GM19099 (cell line): Measurements from ENCODE around the gene CSNK1D.

Source experiments
- POLR2A ChIP-seq: IDR thresholded peaks from 3 replicates; pipeline ENCODE4 v1.6.1; 2011; ENCODE audit warnings: low read depth; ENCODE audit not compliant: insufficient read length; ENCODE audit errors: extremely low read depth

The CSNK1D gene

DNA sequence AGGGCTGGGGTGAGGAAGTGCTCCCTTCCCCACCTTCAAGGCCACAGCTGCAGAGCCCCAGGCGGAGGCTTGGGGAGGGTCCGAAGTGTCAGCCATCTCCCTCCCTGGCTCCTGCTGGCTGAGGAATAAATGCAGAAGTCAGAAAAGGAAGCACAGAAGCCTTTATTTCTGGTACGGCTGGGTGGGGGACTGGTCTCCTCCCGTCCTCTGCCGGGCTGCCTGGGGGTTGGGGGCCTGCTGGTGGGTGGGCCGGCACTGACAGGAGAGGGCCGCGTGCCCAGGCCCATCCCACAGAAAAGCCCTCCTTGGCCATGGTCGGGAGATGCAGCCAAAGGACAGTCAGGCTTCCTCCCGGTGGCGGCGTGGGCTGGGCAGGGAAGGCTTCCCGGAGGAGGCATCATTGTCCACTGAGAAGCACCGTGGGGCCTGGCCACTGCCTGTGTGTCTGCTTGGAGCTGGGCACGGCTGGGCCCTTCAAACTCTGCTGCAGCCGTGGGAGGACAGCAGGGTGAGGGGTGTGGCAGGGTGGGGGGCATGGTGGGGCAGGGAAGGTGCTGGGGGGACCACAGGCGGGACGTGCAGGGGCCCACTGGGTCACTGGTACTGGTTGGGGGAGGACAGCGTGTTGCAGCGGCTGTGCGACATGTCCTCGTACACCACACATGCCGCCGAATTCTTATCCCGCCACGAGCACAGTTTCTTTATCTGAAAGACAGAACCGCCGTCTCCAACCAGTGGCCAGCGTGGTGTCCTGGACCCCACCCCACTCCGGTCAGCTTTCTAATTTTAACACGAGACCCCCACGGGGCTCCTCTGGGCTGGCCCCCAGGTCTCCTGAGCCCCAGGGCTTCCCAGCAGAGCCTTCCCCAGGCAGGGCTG lies 41.5 kb upstream of the CSNK1D start:
- no peak for TF ChIP-seq POLR2A

DNA sequence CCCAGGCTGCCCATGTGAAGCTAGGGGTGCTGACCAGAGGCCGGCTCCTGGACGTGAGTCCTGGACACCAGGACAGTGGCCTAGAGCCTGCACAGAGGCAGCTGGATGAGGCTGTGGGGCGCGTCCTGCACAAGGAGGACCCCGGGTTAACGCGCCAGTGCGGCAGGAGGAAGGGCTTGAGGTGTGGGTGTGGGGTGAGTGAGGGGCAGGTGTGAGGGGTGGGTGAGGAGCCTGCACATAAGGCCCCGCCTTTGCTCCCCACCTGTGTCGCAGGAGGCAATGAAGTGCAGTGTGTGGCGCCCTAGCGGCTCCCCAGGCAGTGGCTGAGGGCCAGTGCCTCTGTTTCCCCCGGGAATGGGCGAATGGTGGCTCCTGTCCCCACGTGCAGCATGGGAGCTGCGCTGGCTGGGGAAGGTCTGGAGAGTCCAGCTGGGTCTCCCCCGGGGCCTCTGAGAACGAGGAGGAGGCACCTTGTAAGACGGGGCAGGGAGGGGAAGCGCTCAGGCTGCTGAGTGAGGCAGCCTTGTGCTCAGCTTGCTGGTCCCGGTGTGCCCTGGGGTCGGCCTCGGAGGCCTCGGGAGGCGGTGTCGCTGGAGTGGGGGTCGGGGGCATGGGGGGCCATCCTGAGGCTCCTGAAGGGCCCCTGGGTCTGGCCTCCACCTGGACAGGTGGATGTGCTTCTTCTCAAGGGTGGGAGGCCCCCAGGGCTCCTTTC lies 40.7 kb upstream of the CSNK1D start:
- TF ChIP-seq POLR2A: no peak

- no peak for TF ChIP-seq POLR2A
Measured at GRCh38 chr17:82313195-82314011, 39.9 kb upstream of the CSNK1D start.

DNA sequence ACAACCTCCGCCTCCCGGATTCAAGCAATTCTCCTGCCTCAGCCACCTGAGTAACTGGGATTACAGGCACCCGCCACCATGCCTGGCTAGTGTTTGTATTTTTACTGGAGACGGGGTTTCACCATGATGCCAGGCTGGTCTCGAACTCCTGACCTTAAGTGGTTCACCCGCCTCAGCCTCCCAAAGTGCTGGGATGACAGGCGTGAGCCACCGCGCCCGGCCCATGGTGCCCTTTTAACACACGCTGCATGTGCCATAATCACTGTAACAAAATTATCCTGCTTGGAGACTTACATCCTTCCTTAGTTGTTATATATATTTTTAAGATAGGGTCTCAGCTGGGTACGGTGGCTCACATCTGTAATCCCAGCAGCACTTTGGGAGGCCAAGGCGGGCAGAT lies 38.5 kb upstream of the CSNK1D start:
- TF ChIP-seq POLR2A: no peak

DNA sequence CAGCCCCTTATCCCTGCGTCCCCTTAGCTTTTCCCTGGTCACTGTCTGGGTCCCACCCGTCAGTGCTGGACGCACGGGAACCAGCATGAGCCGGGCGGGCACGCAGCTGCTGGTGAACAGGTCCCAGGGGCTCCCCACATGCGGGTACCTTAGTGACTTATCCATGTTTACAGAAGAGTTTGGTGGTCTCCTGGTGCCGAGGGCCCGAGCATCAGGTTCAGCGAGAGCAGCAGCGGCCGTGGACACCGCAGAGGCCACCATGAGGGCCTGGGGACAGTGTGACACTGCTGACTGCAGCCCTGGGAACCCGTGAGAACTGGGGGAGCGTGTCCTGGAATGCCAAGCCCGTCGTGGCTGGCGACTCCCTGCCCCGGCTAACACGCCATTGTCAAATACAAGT lies 37.4 kb upstream of the CSNK1D start:
- TF ChIP-seq POLR2A: no peak

DNA sequence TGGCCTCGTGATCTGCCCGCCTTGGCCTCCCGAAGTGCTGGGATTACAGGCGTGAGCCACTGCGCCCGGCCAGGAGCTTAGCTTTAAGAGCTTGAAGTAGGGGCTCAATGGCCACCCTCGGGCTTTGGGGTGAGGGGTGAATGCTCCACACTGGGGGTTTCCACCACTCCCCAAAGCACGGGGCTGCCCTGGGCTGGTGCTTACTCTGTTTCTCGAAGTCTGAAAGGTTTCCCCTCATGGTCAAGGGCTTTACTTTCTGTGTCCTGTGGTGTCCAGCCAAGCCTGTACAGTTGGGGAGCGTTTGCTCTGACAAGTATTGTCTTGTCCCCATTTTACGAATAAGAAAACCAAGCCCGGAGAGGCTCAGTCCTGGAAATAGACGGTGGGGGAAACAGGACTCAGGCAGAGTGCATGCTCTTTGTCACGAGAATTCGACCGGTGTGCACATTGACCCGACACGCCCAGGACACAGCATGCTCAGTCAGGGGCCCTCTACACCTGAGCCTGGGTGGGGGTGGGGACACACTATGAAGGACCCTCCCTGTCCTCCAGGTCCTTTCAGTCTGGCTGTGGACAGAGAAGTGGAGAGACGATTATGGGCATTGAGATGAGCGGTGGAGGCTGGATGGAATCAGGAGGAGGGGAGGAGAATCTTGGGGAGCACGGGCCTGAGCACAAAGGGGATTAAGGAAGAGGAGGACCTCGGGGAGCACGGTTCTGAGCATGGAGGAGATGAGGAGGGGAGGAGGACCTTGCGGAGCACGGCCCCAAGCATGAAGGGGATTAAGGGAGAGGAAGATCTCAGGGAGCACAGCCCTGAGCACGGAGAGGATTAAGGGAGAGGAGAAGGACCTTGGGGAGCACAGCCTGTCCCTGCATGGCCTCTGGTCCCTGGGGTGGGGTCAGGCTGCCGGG lies 36.4 kb upstream of the CSNK1D start:
- no peak for TF ChIP-seq POLR2A

- TF ChIP-seq POLR2A: no peak
Measured at GRCh38 chr17:82305727-82306300, 32.3 kb upstream of the CSNK1D start.

DNA sequence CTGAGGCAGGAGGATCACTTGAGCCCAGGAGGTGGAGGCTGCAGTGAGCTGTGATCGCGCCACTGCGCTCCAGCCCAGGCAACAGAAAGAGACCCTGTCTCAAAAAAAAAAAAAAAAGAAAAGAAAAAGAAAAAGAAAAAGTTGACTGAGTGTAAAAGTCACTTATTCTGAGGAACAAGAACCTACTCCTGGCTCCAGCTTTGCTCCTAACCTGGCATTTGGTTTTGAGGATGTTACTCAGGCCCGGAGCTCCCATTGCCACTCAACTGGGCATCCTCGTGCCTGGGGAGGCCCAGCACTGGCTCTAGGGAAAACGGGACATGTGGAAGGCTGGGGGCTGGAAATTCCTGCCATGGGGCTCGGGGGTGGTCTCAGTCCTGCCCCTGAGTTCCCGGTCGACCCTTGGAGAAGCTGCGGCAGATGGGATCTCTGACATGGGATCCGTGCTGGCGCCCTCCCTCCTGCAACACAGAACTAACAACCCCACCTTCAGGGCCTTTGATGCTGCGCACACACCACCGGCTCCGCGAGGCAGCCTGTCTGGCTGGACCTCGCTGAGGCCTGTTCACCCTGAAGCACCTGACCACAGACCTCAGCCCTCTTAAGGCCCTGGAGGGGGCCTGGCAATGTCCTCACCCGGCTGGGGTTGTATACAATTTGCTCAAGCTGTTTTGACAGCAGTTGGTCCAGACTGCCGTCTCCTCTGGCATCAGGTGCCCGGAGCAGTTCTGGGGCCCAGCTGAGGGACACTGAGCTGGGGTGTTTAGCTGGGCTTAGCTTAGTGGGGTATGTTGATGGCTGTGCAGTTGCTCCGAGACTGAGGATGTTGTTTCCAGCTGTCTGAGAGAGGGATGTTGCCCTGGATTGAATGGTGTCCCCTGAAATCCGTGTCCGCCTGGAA lies 31.6 kb upstream of the CSNK1D start:
- TF ChIP-seq POLR2A: no peak

DNA sequence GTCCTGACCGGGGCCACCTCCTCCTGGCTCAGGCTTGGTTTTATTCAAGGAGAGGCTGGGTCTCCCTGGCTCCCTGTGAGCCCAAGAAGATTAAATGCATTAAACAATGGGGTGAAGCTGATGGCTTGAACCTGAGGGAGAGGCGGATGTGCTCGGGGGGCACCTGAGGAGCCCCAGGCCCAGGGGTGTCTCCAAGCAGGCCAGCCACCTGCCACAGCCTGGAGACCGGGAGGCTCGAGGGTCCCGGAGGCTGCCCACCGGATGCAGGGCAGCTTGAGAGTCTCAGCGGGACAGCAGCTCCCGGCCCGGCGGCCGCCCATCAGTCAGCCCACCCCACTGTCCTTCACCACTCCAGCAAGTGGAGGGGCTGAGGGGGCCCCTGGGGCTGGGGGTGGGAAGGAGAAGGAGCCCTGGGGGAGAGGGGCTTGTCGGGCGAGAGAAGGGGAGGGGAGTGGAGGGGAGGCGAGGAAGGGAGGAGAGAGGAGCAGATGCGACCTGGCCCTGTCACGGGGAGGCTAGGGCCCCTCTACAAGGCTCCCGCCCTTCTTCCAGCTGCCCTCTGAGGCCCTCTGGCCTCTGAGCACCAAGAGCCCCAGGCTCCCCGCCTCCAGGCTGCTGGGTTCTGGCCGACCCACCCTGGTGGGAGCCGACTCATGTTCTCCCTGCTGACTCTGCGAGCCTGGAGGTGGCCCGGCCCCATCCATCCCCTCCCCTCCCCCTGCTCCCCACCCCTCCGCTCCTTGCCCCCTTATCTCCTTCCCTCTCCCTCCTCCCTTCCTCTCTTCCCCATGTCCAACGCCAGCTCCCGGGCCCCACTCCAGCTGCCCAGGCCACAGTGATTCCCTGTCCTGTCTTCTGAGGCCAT lies 30.7 kb upstream of the CSNK1D start:
- TF ChIP-seq POLR2A: no peak

DNA sequence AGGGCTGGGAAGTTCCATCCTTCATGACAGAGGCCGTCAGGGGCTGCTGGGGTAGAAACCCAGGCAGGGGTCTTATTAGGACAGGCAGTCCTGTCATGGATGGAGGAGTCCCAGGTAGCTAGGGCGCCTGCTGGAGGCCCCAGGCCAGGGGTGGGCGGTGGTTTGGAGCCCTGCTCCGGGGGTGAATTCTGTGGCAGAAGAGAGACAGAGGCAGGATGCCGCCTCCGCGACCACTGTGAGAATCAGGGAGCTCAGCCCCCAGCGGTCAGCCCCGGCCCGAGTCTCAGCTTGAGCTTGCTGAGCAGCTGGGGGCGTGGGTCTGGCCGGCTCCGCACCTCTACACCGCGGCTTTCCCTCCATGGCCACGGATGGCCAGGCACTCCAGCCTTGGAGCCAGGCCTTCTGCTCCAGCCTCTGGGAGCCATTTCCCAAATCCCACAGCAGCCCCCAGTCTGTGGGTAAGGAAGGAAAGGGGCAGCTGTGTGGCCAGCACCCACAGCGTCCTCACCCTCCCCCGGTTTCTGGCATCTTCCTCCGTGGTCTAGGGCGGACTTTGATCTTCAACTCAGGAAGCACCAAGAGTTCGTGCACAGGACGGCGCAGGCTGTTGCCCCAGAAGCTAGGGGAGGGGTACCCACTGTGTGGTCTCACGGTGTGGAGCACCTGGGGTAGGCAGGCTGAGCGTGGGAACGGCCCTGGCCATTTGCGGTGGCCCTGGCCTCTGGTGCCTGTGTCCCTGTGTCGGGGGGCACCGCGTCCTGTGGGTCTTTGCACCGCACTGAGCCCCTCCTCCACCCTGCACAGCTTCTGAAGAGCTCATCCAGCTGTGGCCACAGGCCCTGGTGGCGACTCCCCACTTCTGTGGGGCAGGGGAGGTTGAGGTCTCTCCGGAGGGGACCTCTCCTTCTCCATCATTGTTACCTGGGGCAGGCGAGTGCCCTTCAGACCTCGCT lies 29.8 kb upstream of the CSNK1D start:
- no peak for TF ChIP-seq POLR2A

GRCh38 chr17:82302568-82302963 lies 29.1 kb upstream of the CSNK1D start:
- TF ChIP-seq POLR2A: no peak
